Measurements from ENCODE around the gene OCSTAMP. TPM values are rescaled to one million over a fixed set of nuclear protein-coding genes. Genes with fewer than 3 reads are reported as not detected.

OCSTAMP gene
- total RNA-seq, 2 donors from 2014 or later, result not detected

DNA sequence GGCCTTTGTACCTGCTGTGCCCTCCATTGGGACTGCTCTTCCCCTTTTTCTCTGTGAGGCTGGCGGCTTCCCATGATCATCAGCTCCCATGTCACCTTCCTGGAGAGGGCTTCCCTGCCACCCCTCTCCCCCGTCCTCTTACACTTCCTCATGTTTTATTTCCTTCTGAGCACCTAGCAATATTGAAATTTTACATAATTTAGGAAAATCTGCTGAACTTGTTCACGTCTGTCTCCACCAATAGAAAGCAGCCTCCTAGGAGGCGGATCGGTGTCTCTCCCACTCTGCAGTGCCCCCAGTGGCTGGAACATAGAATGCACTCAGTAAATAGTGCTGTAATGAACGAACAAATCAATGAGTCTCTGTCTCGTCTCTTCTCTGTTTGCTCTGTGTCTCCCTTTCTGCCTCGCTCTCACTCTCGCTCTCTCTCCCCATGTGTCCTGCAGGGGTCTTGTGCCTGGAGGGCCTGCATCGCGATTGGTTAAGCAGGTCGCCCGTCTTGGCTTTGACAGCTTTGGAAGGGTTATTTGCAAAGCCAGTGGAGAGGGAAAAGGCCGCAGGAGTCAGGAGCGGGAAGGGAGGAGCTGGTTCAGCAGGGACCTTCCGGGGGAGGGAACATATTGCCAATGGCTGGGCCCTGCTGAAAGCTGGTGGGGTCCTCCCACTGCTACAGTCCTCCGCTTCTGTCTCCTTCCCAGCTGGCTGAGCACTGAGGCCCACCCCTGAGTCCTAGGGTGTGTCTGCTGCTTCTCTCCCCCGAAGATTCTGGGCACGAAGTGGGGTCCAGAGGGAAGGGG, 12.1 kb upstream of the OCSTAMP start:
- TF ChIP-seq, protein P1, sequence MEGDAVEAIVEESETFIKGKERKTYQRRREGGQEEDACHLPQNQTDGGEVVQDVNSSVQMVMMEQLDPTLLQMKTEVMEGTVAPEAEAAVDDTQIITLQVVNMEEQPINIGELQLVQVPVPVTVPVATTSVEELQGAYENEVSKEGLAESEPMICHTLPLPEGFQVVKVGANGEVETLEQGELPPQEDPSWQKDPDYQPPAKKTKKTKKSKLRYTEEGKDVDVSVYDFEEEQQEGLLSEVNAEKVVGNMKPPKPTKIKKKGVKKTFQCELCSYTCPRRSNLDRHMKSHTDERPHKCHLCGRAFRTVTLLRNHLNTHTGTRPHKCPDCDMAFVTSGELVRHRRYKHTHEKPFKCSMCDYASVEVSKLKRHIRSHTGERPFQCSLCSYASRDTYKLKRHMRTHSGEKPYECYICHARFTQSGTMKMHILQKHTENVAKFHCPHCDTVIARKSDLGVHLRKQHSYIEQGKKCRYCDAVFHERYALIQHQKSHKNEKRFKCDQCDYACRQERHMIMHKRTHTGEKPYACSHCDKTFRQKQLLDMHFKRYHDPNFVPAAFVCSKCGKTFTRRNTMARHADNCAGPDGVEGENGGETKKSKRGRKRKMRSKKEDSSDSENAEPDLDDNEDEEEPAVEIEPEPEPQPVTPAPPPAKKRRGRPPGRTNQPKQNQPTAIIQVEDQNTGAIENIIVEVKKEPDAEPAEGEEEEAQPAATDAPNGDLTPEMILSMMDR (IDR thresholded peaks at IDR 0.05), result peak; percentile 84 to 98 (median 88)
- peak in 1 of 3 donors; percentile 16 for TF ChIP-seq POLR2A (IDR thresholded peaks at IDR 0.05)
- Histone ChIP-seq H3K27ac (peak overlapping the region in 2 of 4 donors; percentile 57 to 71), H3K4me1 (peaks cover 13% of the 10 kb centered on the region), H3K4me3 (no peak overlapping the region), H3K27me3 (no peaks in the 10 kb centered on the region), H3K36me3 (replicated peaks in 1 of 2; ENCODE audit: insufficient read depth in 1 of 2, low read depth in 2 of 2) (no peaks in the 10 kb centered on the region), H3K9me3 (no peaks in the 10 kb centered on the region)
- DNase-seq (peak; percentile 76 to 81 (median 79)), ATAC-seq (peak; percentile 92)
- 12 to 14% methylated on average over 19 of the region's 19 CpGs for WGBS, 2 donors
- intact Hi-C loops (cut with DNase I), result no loop called here

DNA sequence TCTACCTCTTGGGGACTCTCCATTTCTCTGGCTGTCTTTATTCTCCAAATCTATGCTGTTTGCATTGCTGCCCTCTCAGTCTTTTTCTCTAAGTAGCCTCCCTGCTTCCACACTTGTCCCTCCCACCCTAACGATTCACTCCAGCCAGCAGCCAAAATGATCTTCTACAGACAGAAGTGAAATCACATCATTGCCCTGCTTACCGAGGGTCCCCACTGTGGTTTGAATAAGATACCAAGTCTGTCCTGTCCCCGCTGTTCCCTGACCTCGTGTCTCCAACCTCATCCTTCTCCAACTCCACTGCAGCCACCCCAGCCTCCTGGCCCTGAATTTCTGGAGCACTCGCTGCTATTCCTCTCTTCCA, 11.5 kb upstream of the OCSTAMP start:
- intact Hi-C loops (cut with DNase I), result no loop called here
- Histone ChIP-seq H3K4me3 (no peak overlapping the region), H3K27ac (peak overlapping the region in 2 of 4 donors; percentile 57 to 71), H3K4me1 (peaks cover 13% of the 10 kb centered on the region), H3K27me3 (no peaks in the 10 kb centered on the region), H3K9me3 (no peaks in the 10 kb centered on the region), H3K36me3 (replicated peaks in 1 of 2; ENCODE audit: insufficient read depth in 1 of 2, low read depth in 2 of 2) (no peaks in the 10 kb centered on the region)
- DNase-seq (no peak), ATAC-seq (no peak)
- 40 to 42% methylated on average over 5 of the region's 5 CpGs for WGBS, 2 donors
- TF ChIP-seq POLR2A (IDR thresholded peaks at IDR 0.05), result no peak
- TF ChIP-seq, protein P1 (IDR thresholded peaks at IDR 0.05), result no peak

DNA sequence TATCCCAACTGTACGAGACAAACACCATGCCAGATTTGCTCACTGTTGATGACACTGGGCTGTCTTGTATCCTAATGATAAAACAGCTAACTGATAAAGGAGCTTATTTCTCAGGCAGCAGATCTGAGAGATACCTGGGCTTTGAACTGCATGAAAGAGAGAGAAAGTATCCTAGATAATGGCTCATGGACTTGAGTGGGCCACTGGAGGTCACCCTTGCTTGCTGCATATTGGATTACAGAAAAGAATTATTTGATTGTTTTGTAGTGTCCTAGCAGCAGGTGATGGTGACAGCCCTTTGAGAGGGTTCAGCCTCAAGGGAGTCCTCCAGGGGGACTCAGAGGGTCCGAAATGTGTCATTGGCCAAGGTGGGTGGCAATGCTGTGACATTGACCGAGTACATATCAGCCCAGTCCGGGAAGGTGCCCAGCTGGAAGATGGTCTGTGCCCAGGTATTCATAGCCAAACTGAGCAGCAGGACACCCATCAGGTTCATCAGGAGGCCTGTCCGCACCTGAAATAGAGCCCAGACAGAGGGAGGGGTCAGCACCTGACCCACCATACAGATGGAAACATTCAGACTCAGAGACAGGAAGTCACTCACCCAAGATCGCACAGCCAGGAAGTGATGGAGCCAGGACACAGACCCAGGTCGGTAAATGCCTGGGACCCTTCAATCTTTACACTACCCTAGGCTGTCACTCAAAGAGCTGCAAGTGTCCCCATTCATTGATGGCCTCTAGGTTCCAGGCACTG, 9.4 kb upstream of the OCSTAMP start:
- Histone ChIP-seq H3K36me3 (replicated peaks in 1 of 2; ENCODE audit: insufficient read depth in 1 of 2, low read depth in 2 of 2) (no peaks in the 10 kb centered on the region), H3K27ac (no peak overlapping the region), H3K9me3 (no peaks in the 10 kb centered on the region), H3K4me3 (no peak overlapping the region), H3K27me3 (no peaks in the 10 kb centered on the region), H3K4me1 (peaks cover 13% of the 10 kb centered on the region)
- TF ChIP-seq, protein P1 (IDR thresholded peaks at IDR 0.05), result peak in 3 of 7 experiments; percentile 22 to 26 (median 24)
- TF ChIP-seq POLR2A (IDR thresholded peaks at IDR 0.05), result no peak
- intact Hi-C loops (cut with DNase I), result no loop called here
- DNase-seq, result no peak
- no peak for ATAC-seq
- 69 to 75% methylated on average over 3 to 7 of the region's 7 CpGs for WGBS, 2 donors

GRCh38 chr20:46559001-46559400, 8.5 kb upstream of the OCSTAMP start:
- Histone ChIP-seq H3K36me3 (replicated peaks in 1 of 2; ENCODE audit: insufficient read depth in 1 of 2, low read depth in 2 of 2) (no peaks in the 10 kb centered on the region), H3K9me3 (no peaks in the 10 kb centered on the region), H3K27ac (no peak overlapping the region), H3K27me3 (no peaks in the 10 kb centered on the region), H3K4me3 (no peak overlapping the region), H3K4me1 (peaks cover 13% of the 10 kb centered on the region)
- ATAC-seq (no peak), DNase-seq (no peak)
- WGBS, 2 donors, result 89 to 96% methylated on average over 3 of the region's 3 CpGs
- intact Hi-C loops (cut with DNase I), result no loop called here
- TF ChIP-seq POLR2A (IDR thresholded peaks at IDR 0.05), result no peak
- TF ChIP-seq, protein P1 (IDR thresholded peaks at IDR 0.05), result no peak

Data from body of pancreas (tissue), 4 donors.